IPS-20b (cell line): ENCODE measurements around the gene C10orf53.
"Not testable (repeated sequence)": the region's sequence is repeated elsewhere in the genome, so short reads cannot be mapped to it uniquely, and the experiment has no call there.

ENCODE experiments used
- H3K27ac ChIP-seq: one replicate; pipeline ENCODE4 v1.5.1; 2013; ENCODE audit warnings: low read length
- H3K27me3 ChIP-seq: 2 replicates; pipeline ENCODE4 v1.6.1; 2013; ENCODE audit warnings: mild to moderate bottlenecking, low read length, inconsistent platforms; ENCODE audit not compliant: insufficient read depth
- H3K36me3 ChIP-seq: 2 replicates; pipeline ENCODE4 v1.6.1; 2013; ENCODE audit warnings: low read depth, mild to moderate bottlenecking, inconsistent platforms, low read length, moderate library complexity; ENCODE audit not compliant: insufficient read depth
- H3K4me1 ChIP-seq: 2 replicates; pipeline ENCODE4 v1.6.1; 2013; ENCODE audit warnings: mild to moderate bottlenecking, control low read depth, inconsistent platforms, low read length, moderate library complexity; ENCODE audit not compliant: insufficient read depth
- H3K4me3 ChIP-seq: 2 replicates; pipeline ENCODE4 v1.5.1; 2013; ENCODE audit warnings: mild to moderate bottlenecking, low read length, inconsistent platforms
- H3K9ac ChIP-seq: 2 replicates; pipeline ENCODE4 v1.6.1; 2013; ENCODE audit warnings: low read depth, mild to moderate bottlenecking, inconsistent platforms, low read length, moderate library complexity
- H3K9me3 ChIP-seq: 2 replicates; pipeline ENCODE4 v1.6.1; 2013; ENCODE audit warnings: mild to moderate bottlenecking, low read depth, low read length, inconsistent platforms; ENCODE audit not compliant: insufficient read depth

C10orf53 gene

GRCh38 chr10:49668684-49669083, 10.8 kb upstream of the C10orf53 start:
- no peaks in the 10 kb centered on the region for H3K4me1 ChIP-seq
- H3K9ac ChIP-seq: no peak overlapping the region
- H3K27ac ChIP-seq: no peak overlapping the region
- no peaks in the 10 kb centered on the region for H3K9me3 ChIP-seq
- H3K27me3 ChIP-seq: peaks cover 34% of the 10 kb centered on the region
- H3K36me3 ChIP-seq: no peaks in the 10 kb centered on the region
- no peak overlapping the region for H3K4me3 ChIP-seq

- Histone ChIP-seq H3K9me3 (no peaks in the 10 kb centered on the region), H3K9ac (no peak overlapping the region), H3K27me3 (peaks cover 71% of the 10 kb centered on the region), H3K4me1 (peaks cover 5% of the 10 kb centered on the region; the same call in 1 of the 2 replicates), H3K4me3 (peak overlapping the region; percentile 68), H3K27ac (no peak overlapping the region), H3K36me3 (no peaks in the 10 kb centered on the region)
Observed at GRCh38 chr10:49678827-49679479, 498 bp upstream of the C10orf53 start.

GRCh38 chr10:49682449-49682848, 3.0 kb downstream of the C10orf53 start:
- H3K9ac ChIP-seq, H3K9me3 ChIP-seq, H3K4me3 ChIP-seq, H3K4me1 ChIP-seq, H3K27ac ChIP-seq, H3K36me3 ChIP-seq: not testable (repeated sequence)
- peaks cover 60% of the 10 kb centered on the region for H3K27me3 ChIP-seq

GRCh38 chr10:49682879-49683278, 3.4 kb downstream of the C10orf53 start:
- Histone ChIP-seq H3K36me3 (no peaks in the 10 kb centered on the region), H3K4me1 (peaks cover 5% of the 10 kb centered on the region; the same call in 1 of the 2 replicates), H3K9me3 (peaks cover 9% of the 10 kb centered on the region), H3K4me3 (no peak overlapping the region), H3K27ac (no peak overlapping the region), H3K27me3 (peaks cover 60% of the 10 kb centered on the region), H3K9ac (no peak overlapping the region)

DNA sequence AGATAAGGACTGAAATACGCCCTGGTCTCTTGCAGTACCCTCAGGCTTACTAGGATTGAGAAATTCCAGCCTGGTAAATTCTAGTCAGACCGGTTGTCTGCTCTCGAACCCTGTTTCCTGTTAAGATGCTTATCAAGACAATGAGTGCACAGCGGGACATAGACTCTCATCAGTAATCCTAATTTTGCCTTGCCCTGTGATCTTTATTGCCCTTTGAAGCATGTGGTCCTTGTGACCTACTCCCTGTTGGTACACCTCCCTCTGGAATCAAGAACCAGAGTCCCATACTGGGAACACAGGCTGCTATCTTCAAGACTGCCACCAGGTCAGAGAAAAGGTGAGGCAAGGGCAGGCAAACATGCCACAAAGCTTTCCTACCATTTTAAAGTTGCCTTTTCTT, 7.2 kb downstream of the C10orf53 start:
- Histone ChIP-seq H3K27me3 (peaks cover 61% of the 10 kb centered on the region), H3K9me3 (peaks cover 9% of the 10 kb centered on the region), H3K27ac (no peak overlapping the region), H3K36me3 (no peaks in the 10 kb centered on the region), H3K4me1 (peaks cover 28% of the 10 kb centered on the region; the same call in 1 of the 2 replicates), H3K9ac (no peak overlapping the region), H3K4me3 (no peak overlapping the region)

- no peak overlapping the region for H3K27ac ChIP-seq
- peak overlapping the region; percentile 55; the same call in 1 of the 2 replicates for H3K4me3 ChIP-seq
- H3K4me1 ChIP-seq: peaks cover 30% of the 10 kb centered on the region; the same call in 1 of the 2 replicates
- peaks cover 73% of the 10 kb centered on the region for H3K27me3 ChIP-seq
- no peaks in the 10 kb centered on the region for H3K36me3 ChIP-seq
- peaks cover 11% of the 10 kb centered on the region for H3K9me3 ChIP-seq
- no peak overlapping the region for H3K9ac ChIP-seq
Observed at GRCh38 chr10:49688261-49688846, 8.9 kb downstream of the C10orf53 start.

- H3K4me1 ChIP-seq: peaks cover 30% of the 10 kb centered on the region; the same call in 1 of the 2 replicates
- no peak overlapping the region for H3K27ac ChIP-seq
- no peak overlapping the region for H3K9ac ChIP-seq
- H3K4me3 ChIP-seq: peak overlapping the region; percentile 55
- no peaks in the 10 kb centered on the region for H3K36me3 ChIP-seq
- peaks cover 79% of the 10 kb centered on the region for H3K27me3 ChIP-seq
- H3K9me3 ChIP-seq: peaks cover 12% of the 10 kb centered on the region
Observed at GRCh38 chr10:49688920-49689319, 9.5 kb downstream of the C10orf53 start.

DNA sequence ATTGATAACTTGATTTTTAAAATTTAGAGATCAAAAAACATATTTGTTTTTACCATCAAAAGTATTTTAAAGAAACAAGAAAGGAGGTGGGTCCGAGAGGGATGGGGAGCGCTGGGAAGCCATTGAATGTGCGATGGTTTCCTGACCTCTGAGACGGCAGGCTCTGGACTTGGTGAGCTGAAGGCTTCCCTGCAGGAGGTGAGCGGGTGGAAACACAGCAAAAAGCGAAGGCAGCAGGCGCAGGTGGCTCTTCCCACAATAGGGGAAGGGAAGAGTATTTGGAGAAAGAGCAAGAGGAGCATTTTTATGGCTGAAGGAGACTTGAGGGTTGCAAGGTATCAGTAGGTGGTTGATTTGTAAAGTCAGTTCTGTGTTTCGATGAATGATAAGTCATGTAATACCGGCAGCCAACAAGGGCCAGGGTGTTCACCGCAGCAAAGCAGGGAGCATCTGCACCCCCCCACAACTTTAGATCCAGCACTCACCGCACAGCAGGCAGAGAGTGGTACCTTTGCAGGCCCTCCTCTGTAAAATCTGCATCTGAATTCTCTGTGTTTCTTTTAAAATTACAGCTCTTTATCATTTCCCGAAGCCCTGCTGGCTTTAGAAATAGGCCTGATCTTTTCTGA, 10.5 kb downstream of the C10orf53 start:
- peaks cover 88% of the 10 kb centered on the region for H3K27me3 ChIP-seq
- peaks cover 30% of the 10 kb centered on the region; the same call in 1 of the 2 replicates for H3K4me1 ChIP-seq
- no peaks in the 10 kb centered on the region for H3K36me3 ChIP-seq
- H3K9ac ChIP-seq: no peak overlapping the region
- H3K27ac ChIP-seq: no peak overlapping the region
- H3K4me3 ChIP-seq: peak overlapping the region; percentile 60
- H3K9me3 ChIP-seq: peaks cover 12% of the 10 kb centered on the region

GRCh38 chr10:49690698-49691356, 11.4 kb downstream of the C10orf53 start:
- no peak overlapping the region for H3K9ac ChIP-seq
- H3K4me1 ChIP-seq: peaks cover 30% of the 10 kb centered on the region; the same call in 1 of the 2 replicates
- H3K9me3 ChIP-seq: peaks cover 10% of the 10 kb centered on the region; the same call in 1 of the 2 replicates
- H3K4me3 ChIP-seq: peak overlapping the region; percentile 60
- no peaks in the 10 kb centered on the region for H3K36me3 ChIP-seq
- no peak overlapping the region for H3K27ac ChIP-seq
- H3K27me3 ChIP-seq: peaks cover 93% of the 10 kb centered on the region

DNA sequence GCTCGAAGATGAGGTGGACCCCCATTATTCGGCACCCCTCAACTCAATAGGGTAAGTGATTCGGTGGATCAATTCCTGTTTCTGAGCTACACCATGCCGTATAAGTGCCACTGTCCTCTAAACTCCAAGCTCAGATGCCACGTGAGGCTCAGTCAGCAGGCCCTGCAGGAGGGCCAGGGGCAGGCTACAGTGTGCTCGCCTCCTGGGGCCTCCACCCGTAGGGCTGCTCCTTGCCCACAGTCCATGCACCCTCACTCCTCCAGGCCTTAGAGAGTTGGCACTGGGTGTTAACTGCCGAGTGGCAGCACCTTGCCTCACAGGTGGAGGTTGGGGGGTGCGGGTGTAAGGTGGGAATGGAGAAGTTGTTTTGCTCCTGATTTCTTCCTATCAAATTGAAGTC, 12.1 kb downstream of the C10orf53 start:
- Histone ChIP-seq H3K27ac (no peak overlapping the region), H3K4me1 (peaks cover 30% of the 10 kb centered on the region; the same call in 1 of the 2 replicates), H3K9ac (no peak overlapping the region), H3K36me3 (no peaks in the 10 kb centered on the region), H3K4me3 (peak overlapping the region; percentile 60; the same call in 1 of the 2 replicates), H3K27me3 (peaks cover 100% of the 10 kb centered on the region), H3K9me3 (peaks cover 7% of the 10 kb centered on the region; the same call in 1 of the 2 replicates)

DNA sequence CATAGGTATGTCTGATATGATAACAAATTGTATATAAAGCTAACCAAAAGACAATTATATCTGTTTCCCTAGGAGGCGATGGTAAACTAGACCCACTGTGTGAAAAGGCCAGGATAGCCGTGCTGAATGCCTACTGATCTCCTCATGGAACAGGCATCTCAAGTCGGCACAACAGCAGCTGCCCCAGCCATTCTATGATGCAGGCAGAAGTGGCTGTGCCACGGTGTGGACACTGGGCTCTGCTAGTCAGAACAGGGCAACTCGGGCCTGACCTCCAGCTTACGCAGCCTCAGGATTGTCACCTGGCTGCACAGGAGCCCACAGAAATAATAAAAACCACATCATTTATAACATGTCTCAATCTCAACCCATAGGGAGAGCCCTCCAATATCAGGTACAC, 15.0 kb downstream of the C10orf53 start:
- Histone ChIP-seq H3K9ac (no peak overlapping the region), H3K27me3 (peaks cover 72% of the 10 kb centered on the region), H3K9me3 (peaks cover 3% of the 10 kb centered on the region; the same call in 1 of the 2 replicates), H3K4me3 (no peak overlapping the region), H3K36me3 (no peaks in the 10 kb centered on the region), H3K27ac (no peak overlapping the region), H3K4me1 (peaks cover 15% of the 10 kb centered on the region; the same call in 1 of the 2 replicates)
